Measurements from ENCODE around the gene UTS2B. TPM values are rescaled to one million over a fixed set of nuclear protein-coding genes. Genes with fewer than 3 reads are reported as not detected.

UTS2B gene
- total RNA-seq, 3 donors from 2014 or later, result 0.15 TPM; not detected in 2

- intact Hi-C loops (cut with DNase I; ENCODE audit: low total_unique reads), result loop anchor here (10.0 kb wide), 1 partner anchor 890 kb away; no protein-coding TSS in a partner anchor
- Histone ChIP-seq H3K27ac (no peak overlapping the region), H3K27me3 (no peaks in the 10 kb centered on the region), H3K4me3 (no peak overlapping the region), H3K9me3 (no peaks in the 10 kb centered on the region), H3K4me1 (no peaks in the 10 kb centered on the region), H3K36me3 (no peaks in the 10 kb centered on the region)
- TF ChIP-seq POLR2AphosphoS5 (IDR thresholded peaks at IDR 0.05) (no peak), POLR2A (IDR thresholded peaks at IDR 0.05) (no peak)
- TF ChIP-seq, protein P1, sequence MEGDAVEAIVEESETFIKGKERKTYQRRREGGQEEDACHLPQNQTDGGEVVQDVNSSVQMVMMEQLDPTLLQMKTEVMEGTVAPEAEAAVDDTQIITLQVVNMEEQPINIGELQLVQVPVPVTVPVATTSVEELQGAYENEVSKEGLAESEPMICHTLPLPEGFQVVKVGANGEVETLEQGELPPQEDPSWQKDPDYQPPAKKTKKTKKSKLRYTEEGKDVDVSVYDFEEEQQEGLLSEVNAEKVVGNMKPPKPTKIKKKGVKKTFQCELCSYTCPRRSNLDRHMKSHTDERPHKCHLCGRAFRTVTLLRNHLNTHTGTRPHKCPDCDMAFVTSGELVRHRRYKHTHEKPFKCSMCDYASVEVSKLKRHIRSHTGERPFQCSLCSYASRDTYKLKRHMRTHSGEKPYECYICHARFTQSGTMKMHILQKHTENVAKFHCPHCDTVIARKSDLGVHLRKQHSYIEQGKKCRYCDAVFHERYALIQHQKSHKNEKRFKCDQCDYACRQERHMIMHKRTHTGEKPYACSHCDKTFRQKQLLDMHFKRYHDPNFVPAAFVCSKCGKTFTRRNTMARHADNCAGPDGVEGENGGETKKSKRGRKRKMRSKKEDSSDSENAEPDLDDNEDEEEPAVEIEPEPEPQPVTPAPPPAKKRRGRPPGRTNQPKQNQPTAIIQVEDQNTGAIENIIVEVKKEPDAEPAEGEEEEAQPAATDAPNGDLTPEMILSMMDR (IDR thresholded peaks at IDR 0.05), result peak in 1 of 3 donors; percentile 29
- DNase-seq (ENCODE audit: low spot score in 2 of 2), result no peak
Observed at GRCh38 chr3:191244242-191244867, 86.0 kb downstream of the UTS2B start.

- Histone ChIP-seq H3K9me3 (no peaks in the 10 kb centered on the region), H3K36me3 (no peaks in the 10 kb centered on the region), H3K4me3 (no peak overlapping the region), H3K27ac (no peak overlapping the region), H3K27me3 (no peaks in the 10 kb centered on the region), H3K4me1 (no peaks in the 10 kb centered on the region)
- intact Hi-C loops (cut with DNase I; ENCODE audit: low total_unique reads), result loop anchor here (10.0 kb wide), 1 partner anchor 894 kb away; no protein-coding TSS in a partner anchor
- no peak for DNase-seq (ENCODE audit: low spot score in 2 of 2)
- TF ChIP-seq POLR2AphosphoS5 (IDR thresholded peaks at IDR 0.05), result no peak
- TF ChIP-seq, protein P1 (IDR thresholded peaks at IDR 0.05), result no peak
- no peak for TF ChIP-seq POLR2A (IDR thresholded peaks at IDR 0.05)
Observed at GRCh38 chr3:191240486-191240885, 89.8 kb downstream of the UTS2B start.

- intact Hi-C loops (cut with DNase I; ENCODE audit: low total_unique reads), result loop anchor here (10.0 kb wide), 1 partner anchor 895 kb away; no protein-coding TSS in a partner anchor
- Histone ChIP-seq H3K36me3 (no peaks in the 10 kb centered on the region), H3K27ac (no peak overlapping the region), H3K4me1 (no peaks in the 10 kb centered on the region), H3K9me3 (no peaks in the 10 kb centered on the region), H3K4me3 (no peak overlapping the region), H3K27me3 (no peaks in the 10 kb centered on the region)
- DNase-seq (ENCODE audit: low spot score in 2 of 2), result no peak
- TF ChIP-seq, protein P1 (IDR thresholded peaks at IDR 0.05), result no peak
- TF ChIP-seq POLR2AphosphoS5 (IDR thresholded peaks at IDR 0.05) (no peak), POLR2A (IDR thresholded peaks at IDR 0.05) (no peak)
Observed at GRCh38 chr3:191239407-191240031, 90.8 kb downstream of the UTS2B start.

- TF ChIP-seq POLR2A (IDR thresholded peaks at IDR 0.05) (no peak), POLR2AphosphoS5 (IDR thresholded peaks at IDR 0.05) (no peak)
- TF ChIP-seq, protein P1 (IDR thresholded peaks at IDR 0.05), result no peak
Observed at GRCh38 chr3:191238321-191238817, 92.0 kb downstream of the UTS2B start.

More at GRCh38 chr3:191238321-191238817, 92.0 kb downstream of the UTS2B start:
- Histone ChIP-seq H3K4me3 (no peak overlapping the region), H3K36me3 (no peaks in the 10 kb centered on the region), H3K9me3 (no peaks in the 10 kb centered on the region), H3K27ac (no peak overlapping the region), H3K27me3 (no peaks in the 10 kb centered on the region), H3K4me1 (no peaks in the 10 kb centered on the region)
- no peak for DNase-seq (ENCODE audit: low spot score in 2 of 2)
- intact Hi-C loops (cut with DNase I; ENCODE audit: low total_unique reads), result no loop called here
